GM21367 (cell line): ENCODE measurements around the gene NT5M.
"Not testable (repeated sequence)": the region's sequence is repeated elsewhere in the genome, so short reads cannot be mapped to it uniquely, and the experiment has no call there.

Source experiments
- ATAC-seq: cut with Tn5 transposase; IDR thresholded peaks from one replicate; pipeline ENCODE4 v1.9.1; 2021; ENCODE audit not compliant: unreplicated experiment

The NT5M gene

GRCh38 chr17:17301659-17302058 lies 1.5 kb upstream of the NT5M start:
- ATAC-seq = not testable (repeated sequence)

- ATAC-seq = peak; percentile 4
Measured at GRCh38 chr17:17303847-17304490, 796 bp downstream of the NT5M start.

GRCh38 chr17:17304521-17304985 lies 1.4 kb downstream of the NT5M start:
- ATAC-seq = no peak

- peak; percentile 61 for ATAC-seq
Measured at GRCh38 chr17:17305281-17305801, 2.2 kb downstream of the NT5M start.

GRCh38 chr17:17309356-17309755 lies 6.2 kb downstream of the NT5M start:
- ATAC-seq = no peak

GRCh38 chr17:17313350-17313991 lies 10.3 kb downstream of the NT5M start:
- no peak for ATAC-seq

- no peak for ATAC-seq
Measured at GRCh38 chr17:17314501-17315071, 11.4 kb downstream of the NT5M start.

GRCh38 chr17:17315142-17315821 lies 12.1 kb downstream of the NT5M start:
- ATAC-seq = no peak

- no peak for ATAC-seq
Measured at GRCh38 chr17:17320188-17320910, 17.2 kb downstream of the NT5M start.

- ATAC-seq = no peak
Measured at GRCh38 chr17:17320911-17321220, 17.7 kb downstream of the NT5M start.

- ATAC-seq = no peak
Measured at GRCh38 chr17:17321356-17322025, 18.3 kb downstream of the NT5M start.

- no peak for ATAC-seq
Measured at GRCh38 chr17:17322516-17323510, 19.6 kb downstream of the NT5M start.

- no peak for ATAC-seq
Measured at GRCh38 chr17:17324616-17325015, 21.4 kb downstream of the NT5M start.

- no peak for ATAC-seq
Measured at GRCh38 chr17:17325228-17325627, 22.1 kb downstream of the NT5M start.

- ATAC-seq = no peak
Measured at GRCh38 chr17:17325816-17326215, 22.6 kb downstream of the NT5M start.

- no peak for ATAC-seq
Measured at GRCh38 chr17:17326275-17326875, 23.2 kb downstream of the NT5M start.

GRCh38 chr17:17328251-17328650 lies 25.1 kb downstream of the NT5M start:
- no peak for ATAC-seq

GRCh38 chr17:17341452-17341851 lies 38.3 kb downstream of the NT5M start:
- no peak for ATAC-seq
